HG02642 (cell line): ENCODE results near the gene NTF3.
"Not testable (repeated sequence)": the region's sequence is repeated elsewhere in the genome, so short reads cannot be mapped to it uniquely, and the experiment has no call there.

Source experiments
- ATAC-seq: cut with Tn5 transposase; IDR thresholded peaks from one replicate; pipeline ENCODE4 v1.9.1; 2021; ENCODE audit warnings: mild to moderate bottlenecking; ENCODE audit not compliant: unreplicated experiment, poor library complexity

Gene NTF3

DNA sequence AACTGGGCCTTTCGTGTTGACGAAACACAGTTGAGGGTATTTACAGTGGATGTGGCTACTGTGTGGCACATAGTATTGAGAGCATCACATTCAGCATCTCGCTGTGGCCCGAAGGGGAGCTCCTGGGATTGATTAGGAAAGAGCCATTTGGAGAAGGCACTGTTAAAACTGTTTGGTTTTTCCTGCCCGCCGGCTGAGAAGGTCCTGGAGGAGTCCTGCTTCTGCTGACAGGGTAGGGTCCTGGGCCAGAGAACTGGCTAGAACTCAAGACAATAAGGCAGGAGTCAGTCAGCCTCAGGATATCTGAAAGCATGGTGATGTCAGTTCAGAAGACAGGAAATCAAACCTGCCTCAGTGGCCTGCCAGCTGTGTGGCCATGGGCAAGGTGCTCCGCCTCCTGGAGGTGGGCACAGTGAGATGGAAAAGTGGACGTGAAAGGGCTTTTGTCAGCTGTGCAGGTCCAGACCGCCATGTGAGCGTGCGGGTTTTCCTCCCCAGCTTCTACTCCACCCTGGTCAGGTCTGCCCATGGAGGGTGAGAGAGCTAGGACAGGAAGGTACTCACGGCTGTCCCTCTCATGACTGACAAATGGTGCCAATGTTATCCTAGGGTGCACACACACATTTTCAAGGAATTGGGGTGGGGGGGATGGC lies 92.3 kb downstream of the NTF3 start:
- no peak for ATAC-seq

DNA sequence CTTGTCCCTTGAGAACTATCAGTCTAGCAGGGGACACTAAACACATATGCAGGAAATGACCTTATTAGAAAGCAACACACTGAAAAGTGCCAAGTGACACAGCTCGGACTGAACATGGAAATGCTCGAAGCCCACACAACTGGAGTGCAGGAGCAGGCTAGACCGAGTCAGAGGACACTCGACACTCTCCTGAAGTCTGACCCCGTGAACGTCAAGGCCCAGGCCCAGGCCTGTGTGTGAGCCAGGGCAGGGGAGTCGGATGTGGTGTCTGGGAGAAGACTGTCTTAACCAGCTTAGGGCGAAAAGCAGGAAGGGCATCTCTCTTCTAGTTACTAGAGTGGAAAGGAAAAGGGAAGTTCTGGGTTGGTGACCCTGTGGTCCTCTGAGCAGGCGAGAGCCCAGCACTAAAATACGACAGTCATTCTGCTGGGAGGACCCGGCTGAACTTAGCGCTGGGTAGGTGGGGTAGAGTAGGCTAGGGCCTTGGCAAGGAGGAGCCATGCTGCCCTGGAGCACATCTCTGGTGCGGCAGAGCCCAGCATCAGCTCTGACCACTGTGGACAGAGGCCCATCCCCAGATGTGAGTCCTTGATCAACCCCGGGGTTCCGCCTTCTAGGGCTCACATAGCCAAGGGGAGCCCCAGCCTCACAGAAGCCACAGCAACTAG lies 93.0 kb downstream of the NTF3 start:
- ATAC-seq: no peak

- no peak for ATAC-seq
These were observed 94.0 kb downstream of the NTF3 start for GRCh38 chr12:5525783-5526367.

DNA sequence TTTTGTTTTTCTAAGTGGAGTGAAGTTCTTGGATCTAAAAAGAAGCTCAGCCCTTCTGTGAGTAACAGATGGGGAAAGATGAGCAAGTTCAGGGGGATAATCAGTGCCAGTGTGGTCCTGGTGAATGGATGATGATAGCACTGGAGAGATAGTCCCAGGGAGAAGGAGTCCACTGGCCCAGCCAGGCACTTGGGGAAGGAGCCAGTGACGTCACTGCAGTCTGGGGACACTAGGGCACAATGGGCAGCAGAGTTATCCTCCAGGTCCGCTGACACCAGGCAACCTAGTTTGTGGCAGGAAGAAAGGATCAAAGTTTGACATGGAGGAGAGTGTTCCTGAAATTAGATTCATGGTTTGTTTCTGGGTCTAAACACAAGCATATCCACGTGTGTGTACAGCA lies 101.5 kb downstream of the NTF3 start:
- no peak for ATAC-seq

- ATAC-seq: no peak
These were observed 102.7 kb downstream of the NTF3 start for GRCh38 chr12:5534426-5535199.

DNA sequence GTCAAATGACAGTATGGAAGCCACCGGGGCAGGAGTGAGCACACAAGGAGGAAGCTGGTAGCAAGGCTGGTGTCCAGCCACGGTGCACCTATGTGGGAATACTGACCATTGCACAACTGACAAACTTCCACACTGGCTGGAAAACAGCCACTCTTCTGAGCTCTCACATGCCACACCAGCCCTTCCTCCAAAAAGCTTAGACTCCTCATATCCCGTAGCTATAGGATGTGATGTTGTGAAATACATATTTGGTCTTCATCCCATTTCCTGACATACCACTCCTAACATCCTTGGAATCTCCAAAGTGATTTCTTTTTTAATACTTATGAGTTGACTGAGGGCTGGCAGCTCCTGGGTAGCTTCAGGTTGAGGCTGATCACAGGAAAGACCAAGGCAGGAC lies 103.6 kb downstream of the NTF3 start:
- no peak for ATAC-seq

- not testable (repeated sequence) for ATAC-seq
These were observed 105.2 kb downstream of the NTF3 start for GRCh38 chr12:5537026-5537615.

GRCh38 chr12:5537771-5538170 lies 105.9 kb downstream of the NTF3 start:
- ATAC-seq: no peak
